Activated CD8-positive, alpha-beta T cell treated with anti-CD3 and anti-CD28 coated beads for 36 hours (primary cell): ENCODE results near the gene SERPINA4. TPM values are rescaled to one million over a fixed set of nuclear protein-coding genes. Genes with fewer than 3 reads are reported as not detected.

Source experiments
- ATAC-seq: fragments of 200-7000 bp; cut with Tn5 transposase; one replicate; pipeline ENCODE4 v1.10.0; 2021; ENCODE audit warnings: mild to moderate bottlenecking, moderate library complexity
- CTCF ChIA-PET: fragments of 350-600 bp; sonication (Branson Sonifier 250); formaldehyde crosslinking; loops from one replicate; lab custom pipeline; 2021; ENCODE audit warnings: antibody characterized with exemption; lab: Charles Lee
- POLR2A ChIA-PET: fragments of 350-600 bp; sonication (Branson Sonifier 250); formaldehyde crosslinking; loops from one replicate; lab custom pipeline; 2021; ENCODE audit warnings: antibody characterized with exemption; lab: Charles Lee
- DNase-seq: peaks from one replicate; pipeline ENCODE4 v3.0.0-alpha.2; 2020
- H3K27ac Mint-ChIP-seq: one replicate; pipeline ENCODE4 v1.8.0; 2021; ENCODE audit warnings: mild to moderate bottlenecking, mixed read lengths
- H3K27me3 Mint-ChIP-seq: one replicate; pipeline ENCODE4 v1.8.0; 2021; ENCODE audit warnings: mixed read lengths
- H3K36me3 Mint-ChIP-seq: one replicate; pipeline ENCODE4 v1.8.0; 2021; ENCODE audit warnings: low read depth, mixed read lengths
- H3K4me1 Mint-ChIP-seq: one replicate; pipeline ENCODE4 v1.8.0; 2021; ENCODE audit warnings: low read depth, mixed read lengths
- H3K4me3 Mint-ChIP-seq: one replicate; pipeline ENCODE4 v1.8.0; 2021; ENCODE audit warnings: mild to moderate bottlenecking, moderate library complexity, mixed read lengths
- H3K9me3 Mint-ChIP-seq: one replicate; pipeline ENCODE4 v1.8.0; 2021; ENCODE audit warnings: mixed read lengths
- intact Hi-C: fragments of 100-400 bp; cut with micrococcal nuclease; formaldehyde crosslinking; loops from one replicate; pipeline ENCODE4 v1.10.0; 2022
- total RNA-seq, 2 experiments: library from RNA; stranded (reverse); gene quantifications; one replicate each; pipeline ENCODE4 v1.2.3, GENCODE V29; 2021
- TF ChIP-seq, protein P1 (sequence below): fragments of 200-600 bp; IDR thresholded peaks from one replicate; pipeline ENCODE4 v1.8.0; 2022; ENCODE audit warnings: antibody characterized with exemption, mild to moderate bottlenecking

Gene SERPINA4
- total RNA-seq, 2 experiments from 2014 or later, result not detected

DNA sequence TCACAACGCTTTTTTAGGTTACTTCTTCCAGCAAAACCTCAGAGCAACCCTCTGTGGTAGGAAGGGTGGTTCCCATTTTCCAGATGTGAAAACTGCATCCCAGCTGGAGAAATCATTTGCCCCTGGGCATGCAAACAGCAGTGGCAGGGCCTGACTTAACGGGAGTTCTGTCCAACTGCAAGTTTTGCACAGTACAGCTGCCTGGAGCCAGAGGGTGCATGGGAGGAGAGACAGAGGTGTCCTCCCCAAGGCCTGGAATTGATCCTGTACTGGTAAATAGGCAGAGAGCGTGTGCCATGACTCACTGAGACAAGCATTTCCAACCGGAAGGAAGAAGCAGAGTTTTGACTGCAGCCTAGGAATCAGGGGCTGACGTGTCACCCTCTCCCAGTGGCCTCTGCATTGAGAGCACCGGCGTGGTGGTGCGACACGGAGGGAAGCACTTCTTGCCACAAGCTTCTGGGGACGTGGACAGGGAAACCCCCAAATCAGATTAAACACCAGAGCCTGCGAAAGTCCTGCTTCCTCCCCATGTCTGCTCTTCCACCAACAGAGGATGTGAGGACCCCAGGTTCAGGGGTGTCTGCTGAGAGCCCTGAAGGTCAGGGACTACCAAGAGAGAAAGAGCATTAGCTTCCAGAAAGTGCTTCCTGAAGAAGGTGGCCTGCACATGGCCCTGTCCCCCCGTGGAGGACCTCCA is 19.0 kb upstream of the SERPINA4 start:
- TF ChIP-seq, protein P1, sequence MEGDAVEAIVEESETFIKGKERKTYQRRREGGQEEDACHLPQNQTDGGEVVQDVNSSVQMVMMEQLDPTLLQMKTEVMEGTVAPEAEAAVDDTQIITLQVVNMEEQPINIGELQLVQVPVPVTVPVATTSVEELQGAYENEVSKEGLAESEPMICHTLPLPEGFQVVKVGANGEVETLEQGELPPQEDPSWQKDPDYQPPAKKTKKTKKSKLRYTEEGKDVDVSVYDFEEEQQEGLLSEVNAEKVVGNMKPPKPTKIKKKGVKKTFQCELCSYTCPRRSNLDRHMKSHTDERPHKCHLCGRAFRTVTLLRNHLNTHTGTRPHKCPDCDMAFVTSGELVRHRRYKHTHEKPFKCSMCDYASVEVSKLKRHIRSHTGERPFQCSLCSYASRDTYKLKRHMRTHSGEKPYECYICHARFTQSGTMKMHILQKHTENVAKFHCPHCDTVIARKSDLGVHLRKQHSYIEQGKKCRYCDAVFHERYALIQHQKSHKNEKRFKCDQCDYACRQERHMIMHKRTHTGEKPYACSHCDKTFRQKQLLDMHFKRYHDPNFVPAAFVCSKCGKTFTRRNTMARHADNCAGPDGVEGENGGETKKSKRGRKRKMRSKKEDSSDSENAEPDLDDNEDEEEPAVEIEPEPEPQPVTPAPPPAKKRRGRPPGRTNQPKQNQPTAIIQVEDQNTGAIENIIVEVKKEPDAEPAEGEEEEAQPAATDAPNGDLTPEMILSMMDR, result no peak
- intact Hi-C loops, result no loop called here

DNA sequence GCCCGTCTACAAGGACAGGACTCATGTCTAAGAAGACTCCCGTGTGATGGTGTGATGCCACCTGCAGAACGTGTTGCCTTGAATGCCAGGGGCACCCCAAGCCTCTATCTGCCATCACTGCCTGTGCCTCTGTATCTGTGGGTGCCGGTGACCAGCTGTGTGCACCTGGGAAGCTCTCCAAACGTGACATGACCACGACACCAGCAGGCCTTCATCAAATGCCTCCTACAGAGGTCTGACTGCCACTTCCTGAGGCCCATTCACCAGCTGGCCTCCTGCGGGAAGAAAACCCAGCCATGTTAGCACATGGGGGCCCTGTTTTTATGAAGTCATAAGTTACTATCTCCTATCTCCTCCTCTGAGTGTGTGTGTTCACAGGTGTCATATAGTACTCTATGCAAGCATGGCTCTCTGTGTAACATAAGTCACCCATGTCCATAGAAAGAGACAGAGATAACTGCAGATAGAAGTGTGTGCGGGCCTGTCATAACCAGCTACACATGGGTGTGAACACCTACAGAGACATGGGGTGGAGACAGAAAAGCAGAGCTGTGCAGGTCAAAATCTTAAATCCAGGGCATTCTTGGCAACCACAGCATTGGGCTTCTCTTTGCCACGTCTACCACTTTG is 18.3 kb upstream of the SERPINA4 start:
- no peaks in the 10 kb centered on the region for H3K9me3 Mint-ChIP-seq
- H3K27me3 Mint-ChIP-seq, result peaks cover 11% of the 10 kb centered on the region
- POLR2A ChIA-PET, result no interaction called here
- CTCF ChIA-PET, result interaction anchor here (1.5 kb wide), 1 partner anchor 57 kb away, joined by 3 read pairs; no protein-coding TSS in a partner anchor
- intact Hi-C loops, result no loop called here
- no peak overlapping the region for H3K27ac Mint-ChIP-seq
- DNase-seq (no peak), ATAC-seq (no peak)
- H3K4me1 Mint-ChIP-seq, result no peaks in the 10 kb centered on the region
- TF ChIP-seq, protein P1, result no peak
- no peaks in the 10 kb centered on the region for H3K36me3 Mint-ChIP-seq
- no peak overlapping the region for H3K4me3 Mint-ChIP-seq

More for the DNA sequence above, 19.0 kb upstream of the SERPINA4 start:
- ATAC-seq (no peak), DNase-seq (no peak)
- no peaks in the 10 kb centered on the region for H3K4me1 Mint-ChIP-seq
- H3K36me3 Mint-ChIP-seq, result no peaks in the 10 kb centered on the region
- CTCF ChIA-PET, result interaction anchor here (1.5 kb wide), 1 partner anchor 56 kb away, joined by 3 read pairs; no protein-coding TSS in a partner anchor
- H3K27ac Mint-ChIP-seq, result no peak overlapping the region
- no peak overlapping the region for H3K4me3 Mint-ChIP-seq
- peaks cover 12% of the 10 kb centered on the region for H3K27me3 Mint-ChIP-seq
- no peaks in the 10 kb centered on the region for H3K9me3 Mint-ChIP-seq
- POLR2A ChIA-PET, result no interaction called here

GRCh38 chr14:94543449-94544124 is 17.7 kb upstream of the SERPINA4 start:
- intact Hi-C loops, result no loop called here
- Mint-ChIP-seq H3K4me1 (no peaks in the 10 kb centered on the region), H3K9me3 (no peaks in the 10 kb centered on the region), H3K36me3 (no peaks in the 10 kb centered on the region), H3K27me3 (peaks cover 10% of the 10 kb centered on the region), H3K27ac (no peak overlapping the region), H3K4me3 (no peak overlapping the region)
- ChIA-PET POLR2A (no interaction called here), CTCF (interaction anchor here (1.5 kb wide), 1 partner anchor 57 kb away, joined by 3 read pairs; no protein-coding TSS in a partner anchor)
- DNase-seq, result no peak
- ATAC-seq, result no peak
- TF ChIP-seq, protein P1, result no peak

DNA sequence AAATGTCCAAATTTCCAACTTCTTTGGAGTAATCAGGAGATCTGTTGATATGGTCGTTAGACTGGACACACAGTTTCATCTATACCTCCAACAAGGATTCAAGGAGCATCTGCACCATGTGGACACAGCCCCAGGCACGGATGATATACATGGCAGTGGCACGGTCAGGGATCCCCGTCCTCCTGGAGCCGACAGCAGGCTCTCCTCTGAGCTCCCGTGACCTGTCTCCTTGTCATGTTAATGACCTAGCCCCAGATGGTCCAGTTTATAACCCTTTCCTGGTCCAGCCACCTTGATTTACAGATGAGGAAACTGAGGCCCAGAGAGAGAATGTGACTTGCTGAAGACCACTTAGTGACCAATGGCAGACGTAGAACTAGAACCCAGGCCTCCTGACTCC is 16.5 kb upstream of the SERPINA4 start:
- H3K4me3 Mint-ChIP-seq, result no peak overlapping the region
- no peak for ATAC-seq
- TF ChIP-seq, protein P1, result no peak
- no peaks in the 10 kb centered on the region for H3K36me3 Mint-ChIP-seq
- CTCF ChIA-PET, result no interaction called here
- POLR2A ChIA-PET, result no interaction called here
- no peaks in the 10 kb centered on the region for H3K9me3 Mint-ChIP-seq
- H3K27me3 Mint-ChIP-seq, result peaks cover 10% of the 10 kb centered on the region
- no peak for DNase-seq
- no peaks in the 10 kb centered on the region for H3K4me1 Mint-ChIP-seq
- no peak overlapping the region for H3K27ac Mint-ChIP-seq
- intact Hi-C loops, result no loop called here
